ENCODE results near the gene LYSMD1. TPM values are rescaled to one million over a fixed set of nuclear protein-coding genes. Genes with fewer than 3 reads are reported as not detected.

Gene LYSMD1
- total RNA-seq, 1 experiment from 2014 or later: 7.6 TPM

GRCh38 chr1:151147132-151147503 is 18.6 kb downstream of the LYSMD1 start:
- CTCF ChIA-PET: interaction anchor here (1.0 to 1.6 kb wide), 2 partner anchors 12 to 47 kb away, joined by 3 to 8 read pairs; no protein-coding TSS in a partner anchor
- intact Hi-C loops (cut with micrococcal nuclease; ENCODE audit: unreplicated experiment): no loop called here
- H3K4me3 Mint-ChIP-seq (ENCODE audit: low read depth, unreplicated experiment): peak overlapping the region; percentile 77

GRCh38 chr1:151146412-151147131 is 19.1 kb downstream of the LYSMD1 start, which contains the start of gene SEMA6C:
TSS of gene SEMA6C (minus strand) at chr1:151146631. CDS start at chr1:151142621, 4,010 bp downstream.
- Mint-ChIP-seq H3K36me3 (ENCODE audit: insufficient read depth, unreplicated experiment) (peaks cover 10% of the 10 kb centered on the region), H3K4me3 (ENCODE audit: low read depth, unreplicated experiment) (peak within 1 kb of the TSS; percentile 77), H3K27me3 (ENCODE audit: unreplicated experiment) (peaks cover 25% of the 10 kb centered on the region), H3K27ac (ENCODE audit: unreplicated experiment) (no peak within 1 kb of the TSS), H3K4me1 (ENCODE audit: low read depth, unreplicated experiment) (no peaks in the 10 kb centered on the region), H3K9me3 (ENCODE audit: low read depth, unreplicated experiment) (no peaks in the 10 kb centered on the region)
- BruUV-seq (replicated peaks): no TSS peak
- intact Hi-C loops (cut with micrococcal nuclease; ENCODE audit: unreplicated experiment): no loop called here
- CTCF ChIA-PET: interaction anchor here (1.0 to 1.6 kb wide), 2 partner anchors 11 to 47 kb away, joined by 3 to 8 read pairs; no protein-coding TSS in a partner anchor
- TF ChIP-seq CTCF (IDR thresholded peaks at IDR 0.05; ENCODE audit: unreplicated experiment): no peak
- DNase-seq: peak; percentile 97

More at GRCh38 chr1:151147132-151147503, 18.6 kb downstream of the LYSMD1 start:
- Mint-ChIP-seq H3K9me3 (ENCODE audit: low read depth, unreplicated experiment) (no peaks in the 10 kb centered on the region), H3K4me1 (ENCODE audit: low read depth, unreplicated experiment) (no peaks in the 10 kb centered on the region), H3K36me3 (ENCODE audit: insufficient read depth, unreplicated experiment) (peaks cover 10% of the 10 kb centered on the region), H3K27ac (ENCODE audit: unreplicated experiment) (no peak overlapping the region), H3K27me3 (ENCODE audit: unreplicated experiment) (peaks cover 25% of the 10 kb centered on the region)
- no peak for DNase-seq
- BruUV-seq (replicated peaks): no TSS peak
- no peak for TF ChIP-seq CTCF (IDR thresholded peaks at IDR 0.05; ENCODE audit: unreplicated experiment)

- BruUV-seq (replicated peaks): no TSS peak
- TF ChIP-seq CTCF (IDR thresholded peaks at IDR 0.05; ENCODE audit: unreplicated experiment): no peak
- Mint-ChIP-seq H3K4me3 (ENCODE audit: low read depth, unreplicated experiment) (peak overlapping the region; percentile 77), H3K27me3 (ENCODE audit: unreplicated experiment) (peaks cover 25% of the 10 kb centered on the region), H3K36me3 (ENCODE audit: insufficient read depth, unreplicated experiment) (peaks cover 10% of the 10 kb centered on the region), H3K27ac (ENCODE audit: unreplicated experiment) (no peak overlapping the region), H3K9me3 (ENCODE audit: low read depth, unreplicated experiment) (no peaks in the 10 kb centered on the region), H3K4me1 (ENCODE audit: low read depth, unreplicated experiment) (no peaks in the 10 kb centered on the region)
- intact Hi-C loops (cut with micrococcal nuclease; ENCODE audit: unreplicated experiment): no loop called here
- CTCF ChIA-PET: interaction anchor here (0.5 to 1.6 kb wide), 2 partner anchors 46 to 61 kb away, joined by 3 to 8 read pairs; no protein-coding TSS in a partner anchor
- no peak for DNase-seq
Measured at GRCh38 chr1:151146072-151146411, 19.7 kb downstream of the LYSMD1 start.

- BruUV-seq (replicated peaks): no TSS peak
- peak overlapping the region; percentile 77 for H3K4me3 Mint-ChIP-seq (ENCODE audit: low read depth, unreplicated experiment)
- intact Hi-C loops (cut with micrococcal nuclease; ENCODE audit: unreplicated experiment): no loop called here
- no peaks in the 10 kb centered on the region for H3K9me3 Mint-ChIP-seq (ENCODE audit: low read depth, unreplicated experiment)
- DNase-seq: no peak
- H3K36me3 Mint-ChIP-seq (ENCODE audit: insufficient read depth, unreplicated experiment): peaks cover 10% of the 10 kb centered on the region
- H3K27me3 Mint-ChIP-seq (ENCODE audit: unreplicated experiment): peaks cover 25% of the 10 kb centered on the region
- CTCF ChIA-PET: interaction anchor here (0.5 to 1.6 kb wide), 3 partner anchors 46 to 78 kb away, joined by 3 to 8 read pairs (median 3); no protein-coding TSS in a partner anchor
- H3K4me1 Mint-ChIP-seq (ENCODE audit: low read depth, unreplicated experiment): no peaks in the 10 kb centered on the region
- H3K27ac Mint-ChIP-seq (ENCODE audit: unreplicated experiment): no peak overlapping the region
- no peak for TF ChIP-seq CTCF (IDR thresholded peaks at IDR 0.05; ENCODE audit: unreplicated experiment)
Measured at GRCh38 chr1:151145304-151146071, 20.2 kb downstream of the LYSMD1 start.
